Measurements from ENCODE around the gene TCF15. TPM values are rescaled to one million over a fixed set of nuclear protein-coding genes. Genes with fewer than 3 reads are reported as not detected.

Gene TCF15
- total and polyA plus RNA-seq, 2 experiments from 2014 or later: 3.8 to 4.0 TPM

GRCh38 chr20:584161-584970 lies 25.7 kb downstream of the TCF15 start:
- DNase-seq (ENCODE audit: low spot score): peak; percentile 76
- no peak overlapping the region for H3K4me3 ChIP-seq
- H2AFZ ChIP-seq: 0 out of 2 replicates have a peak overlapping the region, but pooled peaks have one; percentile 19
- H3K4me1 ChIP-seq (ENCODE audit: insufficient read depth): no peaks in the 10 kb centered on the region
- Mint-ChIP-seq H3K9me3 (no peaks in the 10 kb centered on the region; the same call in 2 of the 3 replicates), H3K36me3 (ENCODE audit: low read depth) (no peaks in the 10 kb centered on the region), H3K27me3 (ENCODE audit: insufficient read depth, low read depth, poor library complexity) (peaks cover 4% of the 10 kb centered on the region), H3K4me1 (peaks cover 8% of the 10 kb centered on the region), H3K27ac (peak overlapping the region; percentile 52), H3K4me3 (no peak overlapping the region)
- ATAC-seq: peak; percentile 96
- H3F3A ChIP-seq (replicated peaks; ENCODE audit: low read depth): no peaks in the 10 kb centered on the region
- no peak overlapping the region for H3K27ac ChIP-seq (ENCODE audit: low read depth)
- H4K20me1 ChIP-seq (replicated peaks; ENCODE audit: insufficient read depth): no peaks in the 10 kb centered on the region
- H3K9me2 ChIP-seq (ENCODE audit: insufficient read depth): no peaks in the 10 kb centered on the region
- H3K36me3 ChIP-seq (ENCODE audit: insufficient read depth): no peaks in the 10 kb centered on the region
- H3K27me3 ChIP-seq (ENCODE audit: insufficient read depth): no peaks in the 10 kb centered on the region
- H3K4me2 ChIP-seq: no peak overlapping the region
- peak; percentile 38; the same call in 1 of the 2 replicates for TF ChIP-seq ETS1 (IDR thresholded peaks at IDR 0.05)
- no peak for TF ChIP-seq REST (IDR thresholded peaks at IDR 0.05; ENCODE audit: unreplicated experiment)
- no peak for TF ChIP-seq ZNF462 (CRISPR knock-in tag; IDR thresholded peaks at IDR 0.05)
- TF ChIP-seq NANOG (IDR thresholded peaks at IDR 0.05; ENCODE audit: borderline replicate concordance): no peak
- no peak for TF ChIP-seq STAT1 (IDR thresholded peaks at IDR 0.05; ENCODE audit: unreplicated experiment)
- no peak for TF ChIP-seq EZH2phosphoT487 (IDR thresholded peaks at IDR 0.05; ENCODE audit: unreplicated experiment)
- TF ChIP-seq CTCF (conservative IDR thresholded peaks at IDR 0.05; ENCODE audit: low read depth in 2 of 2): no peak
- TF ChIP-seq POLR2AphosphoS5 (IDR thresholded peaks at IDR 0.05; ENCODE audit: low read depth): 0 out of 2 replicates have a peak, but pooled peaks have one; percentile 33
- TF ChIP-seq ZNF331 (CRISPR knock-in tag; IDR thresholded peaks at IDR 0.05; ENCODE audit: low read depth): no peak
- no peak for TF ChIP-seq JUNB (IDR thresholded peaks at IDR 0.05; ENCODE audit: unreplicated experiment)
- TF ChIP-seq EZH2 (IDR thresholded peaks at IDR 0.05; ENCODE audit: low read depth, unreplicated experiment): no peak
- TF ChIP-seq CREB1 (CRISPR knock-in tag; IDR thresholded peaks at IDR 0.05; ENCODE audit: low read depth): 0 out of 2 replicates have a peak, but pooled peaks have one; percentile 18
- no peaks in the 10 kb centered on the region for H3K79me2 ChIP-seq (replicated peaks; ENCODE audit: insufficient read depth)

All from GM23338 (cell line).